ENCODE measurements around the gene ANK3.

DNA sequence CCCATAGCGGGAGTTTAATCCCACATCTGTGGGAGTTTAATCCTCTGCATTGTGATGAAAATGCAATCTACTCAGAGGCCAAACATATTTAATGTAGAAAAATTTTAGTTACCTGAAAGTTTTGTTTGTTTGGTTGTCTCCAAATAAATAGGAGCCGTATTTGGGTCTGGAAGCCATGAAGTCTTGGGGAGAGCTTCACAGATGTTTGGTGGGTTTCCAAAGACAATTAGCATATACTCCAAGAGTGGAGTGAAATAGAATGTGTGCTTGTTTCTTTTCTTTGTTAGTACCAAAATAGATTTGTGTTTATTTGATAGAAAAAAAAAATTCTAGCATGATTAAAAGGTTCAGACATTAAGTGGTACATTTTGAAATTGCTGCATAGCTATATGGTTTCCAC is 50.9 kb downstream of the ANK3 start:
- TF ChIP-seq POLR2A (IDR thresholded peaks at IDR 0.05; ENCODE audit: borderline replicate concordance, extremely low read depth, insufficient read depth, insufficient read length) (no peak), POLR2AphosphoS5 (IDR thresholded peaks at IDR 0.05; ENCODE audit: low read depth, low read length) (no peak), SP1 (IDR thresholded peaks at IDR 0.05; ENCODE audit: low read depth) (no peak), EZH2 (IDR thresholded peaks at IDR 0.05) (no peak), SIN3A (IDR thresholded peaks at IDR 0.05; ENCODE audit: low read depth) (no peak), YY1 (IDR thresholded peaks at IDR 0.05; ENCODE audit: extremely low read depth, insufficient replicate concordance, low read depth, low read length) (no peak), CBX3 (IDR thresholded peaks at IDR 0.05; ENCODE audit: low read depth) (no peak), FOSL1 (IDR thresholded peaks at IDR 0.05; ENCODE audit: low read depth) (no peak), EZH2phosphoT487 (IDR thresholded peaks at IDR 0.05; ENCODE audit: borderline replicate concordance) (no peak), JUND (IDR thresholded peaks at IDR 0.05) (no peak)
- TF ChIP-seq, protein P1, sequence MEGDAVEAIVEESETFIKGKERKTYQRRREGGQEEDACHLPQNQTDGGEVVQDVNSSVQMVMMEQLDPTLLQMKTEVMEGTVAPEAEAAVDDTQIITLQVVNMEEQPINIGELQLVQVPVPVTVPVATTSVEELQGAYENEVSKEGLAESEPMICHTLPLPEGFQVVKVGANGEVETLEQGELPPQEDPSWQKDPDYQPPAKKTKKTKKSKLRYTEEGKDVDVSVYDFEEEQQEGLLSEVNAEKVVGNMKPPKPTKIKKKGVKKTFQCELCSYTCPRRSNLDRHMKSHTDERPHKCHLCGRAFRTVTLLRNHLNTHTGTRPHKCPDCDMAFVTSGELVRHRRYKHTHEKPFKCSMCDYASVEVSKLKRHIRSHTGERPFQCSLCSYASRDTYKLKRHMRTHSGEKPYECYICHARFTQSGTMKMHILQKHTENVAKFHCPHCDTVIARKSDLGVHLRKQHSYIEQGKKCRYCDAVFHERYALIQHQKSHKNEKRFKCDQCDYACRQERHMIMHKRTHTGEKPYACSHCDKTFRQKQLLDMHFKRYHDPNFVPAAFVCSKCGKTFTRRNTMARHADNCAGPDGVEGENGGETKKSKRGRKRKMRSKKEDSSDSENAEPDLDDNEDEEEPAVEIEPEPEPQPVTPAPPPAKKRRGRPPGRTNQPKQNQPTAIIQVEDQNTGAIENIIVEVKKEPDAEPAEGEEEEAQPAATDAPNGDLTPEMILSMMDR (IDR thresholded peaks at IDR 0.05 in 2 of 3, conservative IDR thresholded peaks at IDR 0.05 in 1 of 3; ENCODE audit: borderline replicate concordance in 1 of 3, insufficient read depth in 1 of 3, low read depth in 2 of 3, low read length in 2 of 3) = no peak
- TF ChIP-seq, protein P2, sequence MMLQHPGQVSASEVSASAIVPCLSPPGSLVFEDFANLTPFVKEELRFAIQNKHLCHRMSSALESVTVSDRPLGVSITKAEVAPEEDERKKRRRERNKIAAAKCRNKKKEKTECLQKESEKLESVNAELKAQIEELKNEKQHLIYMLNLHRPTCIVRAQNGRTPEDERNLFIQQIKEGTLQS (IDR thresholded peaks at IDR 0.05) = no peak
- TF ChIP-seq, protein P3, sequence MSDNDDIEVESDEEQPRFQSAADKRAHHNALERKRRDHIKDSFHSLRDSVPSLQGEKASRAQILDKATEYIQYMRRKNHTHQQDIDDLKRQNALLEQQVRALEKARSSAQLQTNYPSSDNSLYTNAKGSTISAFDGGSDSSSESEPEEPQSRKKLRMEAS (IDR thresholded peaks at IDR 0.05) = no peak
- TF ChIP-seq, protein P4, sequence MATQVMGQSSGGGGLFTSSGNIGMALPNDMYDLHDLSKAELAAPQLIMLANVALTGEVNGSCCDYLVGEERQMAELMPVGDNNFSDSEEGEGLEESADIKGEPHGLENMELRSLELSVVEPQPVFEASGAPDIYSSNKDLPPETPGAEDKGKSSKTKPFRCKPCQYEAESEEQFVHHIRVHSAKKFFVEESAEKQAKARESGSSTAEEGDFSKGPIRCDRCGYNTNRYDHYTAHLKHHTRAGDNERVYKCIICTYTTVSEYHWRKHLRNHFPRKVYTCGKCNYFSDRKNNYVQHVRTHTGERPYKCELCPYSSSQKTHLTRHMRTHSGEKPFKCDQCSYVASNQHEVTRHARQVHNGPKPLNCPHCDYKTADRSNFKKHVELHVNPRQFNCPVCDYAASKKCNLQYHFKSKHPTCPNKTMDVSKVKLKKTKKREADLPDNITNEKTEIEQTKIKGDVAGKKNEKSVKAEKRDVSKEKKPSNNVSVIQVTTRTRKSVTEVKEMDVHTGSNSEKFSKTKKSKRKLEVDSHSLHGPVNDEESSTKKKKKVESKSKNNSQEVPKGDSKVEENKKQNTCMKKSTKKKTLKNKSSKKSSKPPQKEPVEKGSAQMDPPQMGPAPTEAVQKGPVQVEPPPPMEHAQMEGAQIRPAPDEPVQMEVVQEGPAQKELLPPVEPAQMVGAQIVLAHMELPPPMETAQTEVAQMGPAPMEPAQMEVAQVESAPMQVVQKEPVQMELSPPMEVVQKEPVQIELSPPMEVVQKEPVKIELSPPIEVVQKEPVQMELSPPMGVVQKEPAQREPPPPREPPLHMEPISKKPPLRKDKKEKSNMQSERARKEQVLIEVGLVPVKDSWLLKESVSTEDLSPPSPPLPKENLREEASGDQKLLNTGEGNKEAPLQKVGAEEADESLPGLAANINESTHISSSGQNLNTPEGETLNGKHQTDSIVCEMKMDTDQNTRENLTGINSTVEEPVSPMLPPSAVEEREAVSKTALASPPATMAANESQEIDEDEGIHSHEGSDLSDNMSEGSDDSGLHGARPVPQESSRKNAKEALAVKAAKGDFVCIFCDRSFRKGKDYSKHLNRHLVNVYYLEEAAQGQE (IDR thresholded peaks at IDR 0.05; ENCODE audit: low read depth) = no peak
